KMS-11 (cell line): ENCODE results near the gene CHST12.
A peak's percentile ranks its signal among the peaks of the same experiment; 100 is the strongest.

Experiments
- H2AFZ ChIP-seq: fragments of 200-600 bp; sonication (generic); 2 replicates; pipeline ENCODE4 v1.6.1; 2016; ENCODE audit warnings: antibody characterized with exemption, mixed run types, low read depth
- H3K27ac ChIP-seq: fragments of 200-600 bp; sonication (generic); 2 replicates; pipeline ENCODE4 v1.6.1; 2016; ENCODE audit warnings: mild to moderate bottlenecking, mixed run types
- H3K27me3 ChIP-seq: fragments of 200-600 bp; sonication (generic); 2 replicates; pipeline ENCODE4 v1.6.1; 2017; ENCODE audit warnings: mild to moderate bottlenecking, low read depth, mixed run types, moderate library complexity; ENCODE audit not compliant: insufficient read depth
- H3K36me3 ChIP-seq: fragments of 200-600 bp; sonication (generic); 2 replicates; pipeline ENCODE4 v1.6.1; 2017; ENCODE audit warnings: mild to moderate bottlenecking, mixed run types; ENCODE audit not compliant: insufficient read depth
- H3K4me1 ChIP-seq: fragments of 200-600 bp; sonication (generic); 2 replicates; pipeline ENCODE4 v1.6.1; 2016; ENCODE audit warnings: mild to moderate bottlenecking, low read depth, mixed run types; ENCODE audit not compliant: poor library complexity, severe bottlenecking
- H3K4me2 ChIP-seq: fragments of 200-600 bp; sonication (generic); 2 replicates; pipeline ENCODE4 v1.7.0; 2016; ENCODE audit warnings: mild to moderate bottlenecking, mixed run types
- H3K4me3 ChIP-seq: fragments of 200-600 bp; sonication (generic); IDR thresholded peaks from 2 replicates; pipeline ENCODE4 v1.6.1; 2017; ENCODE audit warnings: low read depth, low read length, mixed read lengths; ENCODE audit not compliant: insufficient read depth
- H3K79me2 ChIP-seq: fragments of 200-600 bp; sonication (generic); 2 replicates; pipeline ENCODE4 v1.6.1; 2016; ENCODE audit warnings: low read depth, mixed run types; ENCODE audit not compliant: insufficient read depth
- H3K9ac ChIP-seq: fragments of 200-600 bp; sonication (generic); 2 replicates; pipeline ENCODE4 v1.6.1; 2016; ENCODE audit warnings: mild to moderate bottlenecking, mixed run types
- H4K20me1 ChIP-seq: fragments of 200-600 bp; sonication (generic); 2 replicates; pipeline ENCODE4 v1.6.1; 2016; ENCODE audit warnings: mild to moderate bottlenecking, mixed run types; ENCODE audit not compliant: insufficient read depth
- CTCF ChIP-seq: fragments of 200-600 bp; sonication (generic); conservative IDR thresholded peaks from 2 replicates; pipeline ENCODE4 v1.6.1; 2017; ENCODE audit warnings: low read depth, mild to moderate bottlenecking, antibody characterized with exemption, low read length, moderate library complexity, mixed read lengths

Gene CHST12

GRCh38 chr7:2476298-2476697, 72.9 kb downstream of the CHST12 start, which contains the start of gene GRIFIN:
GRIFIN (minus strand) TSS chr7:2476398; CDS start chr7:2476383, 15 bp downstream.
- H2AFZ ChIP-seq: no peak within 1 kb of the TSS
- no peaks in the 10 kb centered on the region for H3K4me1 ChIP-seq
- H4K20me1 ChIP-seq: no peaks in the 10 kb centered on the region
- peaks cover 74% of the 10 kb centered on the region for H3K27me3 ChIP-seq
- H3K9ac ChIP-seq: no peak within 1 kb of the TSS
- H3K4me2 ChIP-seq: no peak within 1 kb of the TSS
- no peak within 1 kb of the TSS for H3K27ac ChIP-seq
- no peak within 1 kb of the TSS for H3K4me3 ChIP-seq
- no peak for TF ChIP-seq CTCF
- no peaks in the 10 kb centered on the region for H3K36me3 ChIP-seq
- no peaks in the 10 kb centered on the region for H3K79me2 ChIP-seq

DNA sequence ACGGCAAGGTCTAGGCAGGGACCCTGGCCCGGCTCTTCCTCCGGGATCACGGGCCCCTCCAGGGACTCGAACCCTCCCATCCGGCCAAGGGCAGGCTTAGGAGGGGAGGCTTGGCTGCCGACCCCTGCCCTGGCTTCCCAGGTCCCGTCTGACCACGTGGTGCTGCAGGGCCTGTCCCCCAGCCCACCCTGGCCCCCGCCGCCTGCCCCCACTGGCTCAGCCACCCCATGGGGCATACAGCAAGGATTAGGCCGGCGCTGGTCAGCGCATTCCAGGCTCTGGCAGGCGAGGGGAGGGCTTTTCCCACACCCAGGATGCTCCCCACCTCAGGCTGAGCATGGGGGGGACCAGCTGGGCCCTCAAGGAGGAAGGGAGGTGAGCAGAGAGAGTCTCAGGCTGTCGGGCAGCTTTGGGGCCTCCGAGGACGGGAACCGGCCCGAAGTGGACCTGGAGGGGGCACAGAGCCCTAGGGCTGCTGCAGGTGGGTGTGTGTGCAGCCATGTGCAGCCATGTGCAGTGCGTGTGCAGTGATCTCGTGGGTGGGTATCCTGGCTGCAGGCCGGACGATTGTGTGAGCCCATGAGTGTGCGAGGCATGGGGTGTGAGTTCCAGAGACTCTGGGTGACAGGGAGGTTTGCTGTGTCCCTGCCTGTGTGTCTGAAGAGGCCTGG, 73.5 kb downstream of the CHST12 start:
- H3K4me1 ChIP-seq: no peaks in the 10 kb centered on the region
- no peaks in the 10 kb centered on the region for H3K36me3 ChIP-seq
- no peak overlapping the region for H3K9ac ChIP-seq
- H4K20me1 ChIP-seq: no peaks in the 10 kb centered on the region
- H3K4me3 ChIP-seq: no peak overlapping the region
- TF ChIP-seq CTCF: no peak
- no peak overlapping the region for H3K27ac ChIP-seq
- H3K27me3 ChIP-seq: peaks cover 70% of the 10 kb centered on the region
- no peak overlapping the region for H2AFZ ChIP-seq
- H3K79me2 ChIP-seq: no peaks in the 10 kb centered on the region
- H3K4me2 ChIP-seq: no peak overlapping the region

DNA sequence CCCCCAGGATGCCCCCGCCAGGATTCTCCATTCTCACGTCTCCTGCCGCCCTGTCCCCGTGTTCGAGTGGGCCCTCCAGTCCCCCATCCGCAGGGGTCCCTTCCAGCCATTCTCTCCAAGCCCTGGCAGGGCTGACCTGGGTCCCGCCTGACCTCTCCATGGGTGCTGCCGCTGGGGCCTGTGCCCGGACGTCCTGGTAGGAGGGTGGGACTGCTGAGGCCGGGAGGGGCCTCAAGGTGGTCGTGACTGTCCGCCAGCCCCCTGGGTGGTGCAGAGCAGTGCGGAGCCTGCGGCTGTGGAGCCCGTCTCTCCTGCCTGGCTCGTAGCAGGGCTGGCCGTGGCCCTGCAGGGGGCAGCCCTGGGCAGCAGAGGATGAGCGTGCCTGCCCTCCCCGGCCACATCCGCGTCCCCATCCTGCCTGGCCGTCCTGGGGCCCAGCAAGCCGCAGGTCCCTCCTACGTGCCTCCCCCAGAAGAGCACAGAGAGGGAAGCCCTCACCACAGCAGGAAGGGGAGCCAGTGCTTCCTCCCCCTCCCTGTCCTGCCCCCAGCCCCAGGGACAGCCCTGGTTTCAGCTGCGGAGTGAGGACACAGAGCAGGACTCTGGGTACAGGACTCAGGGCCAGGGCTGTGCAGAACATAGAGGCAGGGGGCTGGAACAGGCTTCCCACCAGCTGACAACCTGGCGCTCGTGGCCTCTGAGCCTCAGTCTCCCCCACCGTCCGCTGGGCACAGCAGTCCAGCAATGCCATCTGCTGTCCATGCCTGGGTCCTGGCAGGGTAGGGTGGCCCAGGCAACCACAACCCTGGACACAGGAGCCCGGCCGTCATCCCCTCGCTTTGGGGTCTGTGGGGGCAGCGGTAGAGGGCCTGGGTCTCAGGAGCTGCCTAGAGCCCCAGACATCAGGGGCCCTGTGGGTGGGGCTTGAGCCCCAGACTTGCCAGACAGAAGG, 74.3 kb downstream of the CHST12 start:
- H3K4me2 ChIP-seq: no peak overlapping the region
- peaks cover 69% of the 10 kb centered on the region for H3K27me3 ChIP-seq
- no peak overlapping the region for H2AFZ ChIP-seq
- no peaks in the 10 kb centered on the region for H4K20me1 ChIP-seq
- H3K4me3 ChIP-seq: no peak overlapping the region
- H3K4me1 ChIP-seq: no peaks in the 10 kb centered on the region
- no peak overlapping the region for H3K9ac ChIP-seq
- peak; percentile 59 for TF ChIP-seq CTCF
- no peaks in the 10 kb centered on the region for H3K79me2 ChIP-seq
- no peak overlapping the region for H3K27ac ChIP-seq
- no peaks in the 10 kb centered on the region for H3K36me3 ChIP-seq

DNA sequence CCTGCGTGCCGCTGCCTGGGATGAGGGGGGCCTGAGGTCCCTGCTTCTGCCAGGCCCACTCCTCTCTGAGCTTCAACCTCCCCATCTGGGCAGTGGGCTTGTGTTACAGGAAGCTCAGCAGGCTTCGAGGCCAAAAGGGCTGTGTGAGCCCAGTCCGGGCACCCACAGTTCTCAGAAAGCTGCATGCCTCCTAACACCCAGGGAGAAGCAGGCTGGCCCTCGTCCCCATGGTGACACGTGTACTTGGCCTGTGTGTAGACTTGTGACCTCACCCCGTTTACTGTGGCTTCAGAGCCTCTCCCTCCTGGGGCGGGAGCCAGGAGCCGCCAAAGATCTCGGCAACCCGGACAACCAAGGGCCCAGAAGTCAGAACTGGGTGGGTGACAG, 75.0 kb downstream of the CHST12 start:
- Histone ChIP-seq H3K9ac (no peak overlapping the region), H3K4me3 (no peak overlapping the region), H3K4me2 (no peak overlapping the region), H3K27me3 (peaks cover 64% of the 10 kb centered on the region), H4K20me1 (no peaks in the 10 kb centered on the region), H3K27ac (no peak overlapping the region), H3K79me2 (no peaks in the 10 kb centered on the region), H2AFZ (no peak overlapping the region), H3K36me3 (no peaks in the 10 kb centered on the region), H3K4me1 (no peaks in the 10 kb centered on the region)
- TF ChIP-seq CTCF: no peak
